Measurements from ENCODE around the gene IWS1. TPM values are rescaled to one million over a fixed set of nuclear protein-coding genes. Genes with fewer than 3 reads are reported as not detected.
"Not testable (repeated sequence)": the region's sequence is repeated elsewhere in the genome, so short reads cannot be mapped to it uniquely, and the experiment has no call there.

The IWS1 gene
- total RNA-seq, 4 donors from 2014 or later, result 8.5 to 47.4 (median 33.1) TPM

DNA sequence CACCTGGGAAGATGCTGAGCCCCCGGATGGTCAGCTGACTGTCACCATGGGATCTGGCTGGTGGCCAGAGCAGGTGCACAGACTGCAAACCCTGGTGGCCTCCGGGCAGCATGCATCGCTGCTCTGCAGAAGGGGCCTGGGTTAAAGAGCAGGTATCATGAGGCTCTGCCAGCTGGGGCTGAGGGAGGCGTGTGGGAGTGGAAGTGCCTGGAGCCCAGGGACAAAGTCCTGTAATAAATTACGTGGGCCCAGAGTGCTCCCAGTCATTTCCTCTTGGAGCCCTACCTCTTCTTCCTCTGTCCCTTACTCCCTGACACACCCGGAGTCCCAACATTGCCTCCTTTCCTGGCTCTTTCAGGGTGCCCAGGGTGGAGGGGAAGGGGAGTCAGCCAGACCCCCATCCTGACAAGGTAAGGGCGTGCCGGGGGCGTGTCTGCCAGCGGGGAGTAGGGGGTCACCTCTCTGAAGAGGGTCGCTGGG, 9.2 kb upstream of the IWS1 start, which contains the start of gene MYO7B:
Gene MYO7B (plus strand): TSS at position 262 of the 480 bp plus-strand sequence. CDS start 24,040 bp downstream, outside the sequence.
- intact Hi-C loops (cut with DNase I; ENCODE audit: low total_unique reads), result no loop called here
- TF ChIP-seq POLR2A (IDR thresholded peaks at IDR 0.05), result no peak
- TF ChIP-seq, protein P1, sequence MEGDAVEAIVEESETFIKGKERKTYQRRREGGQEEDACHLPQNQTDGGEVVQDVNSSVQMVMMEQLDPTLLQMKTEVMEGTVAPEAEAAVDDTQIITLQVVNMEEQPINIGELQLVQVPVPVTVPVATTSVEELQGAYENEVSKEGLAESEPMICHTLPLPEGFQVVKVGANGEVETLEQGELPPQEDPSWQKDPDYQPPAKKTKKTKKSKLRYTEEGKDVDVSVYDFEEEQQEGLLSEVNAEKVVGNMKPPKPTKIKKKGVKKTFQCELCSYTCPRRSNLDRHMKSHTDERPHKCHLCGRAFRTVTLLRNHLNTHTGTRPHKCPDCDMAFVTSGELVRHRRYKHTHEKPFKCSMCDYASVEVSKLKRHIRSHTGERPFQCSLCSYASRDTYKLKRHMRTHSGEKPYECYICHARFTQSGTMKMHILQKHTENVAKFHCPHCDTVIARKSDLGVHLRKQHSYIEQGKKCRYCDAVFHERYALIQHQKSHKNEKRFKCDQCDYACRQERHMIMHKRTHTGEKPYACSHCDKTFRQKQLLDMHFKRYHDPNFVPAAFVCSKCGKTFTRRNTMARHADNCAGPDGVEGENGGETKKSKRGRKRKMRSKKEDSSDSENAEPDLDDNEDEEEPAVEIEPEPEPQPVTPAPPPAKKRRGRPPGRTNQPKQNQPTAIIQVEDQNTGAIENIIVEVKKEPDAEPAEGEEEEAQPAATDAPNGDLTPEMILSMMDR (IDR thresholded peaks at IDR 0.05), result no peak
- Histone ChIP-seq H3K4me1 (no peaks in the 10 kb centered on the region), H3K27ac (no peak within 1 kb of the TSS), H3K4me3 (no peak within 1 kb of the TSS), H3K9me3 (no peaks in the 10 kb centered on the region), H3K36me3 (no peaks in the 10 kb centered on the region), H3K27me3 (no peaks in the 10 kb centered on the region)
- no peak for DNase-seq

DNA sequence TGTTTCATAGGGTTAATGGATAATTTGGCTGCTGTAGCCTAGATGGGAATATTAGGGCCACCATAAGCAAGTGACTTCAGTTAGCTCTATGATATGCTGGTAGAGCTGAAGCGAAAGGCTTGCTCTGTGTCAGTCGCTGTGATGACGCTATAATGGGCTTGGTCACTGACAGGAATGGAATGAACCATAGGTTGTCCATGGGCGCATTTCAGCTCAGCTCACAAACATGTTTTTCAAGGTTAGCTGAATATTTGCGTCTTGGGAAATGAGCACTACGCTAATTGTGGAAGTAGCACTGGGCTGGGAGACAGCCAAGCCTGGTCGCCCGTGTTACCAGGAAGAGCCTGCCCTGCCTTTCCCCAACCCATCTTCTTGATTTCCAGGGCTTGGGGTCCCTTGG, 6.0 kb upstream of the IWS1 start:
- Histone ChIP-seq H3K4me3 (no peak overlapping the region), H3K27me3 (no peaks in the 10 kb centered on the region), H3K27ac (no peak overlapping the region), H3K9me3 (no peaks in the 10 kb centered on the region), H3K36me3 (no peaks in the 10 kb centered on the region), H3K4me1 (no peaks in the 10 kb centered on the region)
- intact Hi-C loops (cut with DNase I; ENCODE audit: low total_unique reads), result no loop called here
- TF ChIP-seq, protein P1 (IDR thresholded peaks at IDR 0.05), result no peak
- TF ChIP-seq POLR2A (IDR thresholded peaks at IDR 0.05), result no peak
- no peak for DNase-seq

DNA sequence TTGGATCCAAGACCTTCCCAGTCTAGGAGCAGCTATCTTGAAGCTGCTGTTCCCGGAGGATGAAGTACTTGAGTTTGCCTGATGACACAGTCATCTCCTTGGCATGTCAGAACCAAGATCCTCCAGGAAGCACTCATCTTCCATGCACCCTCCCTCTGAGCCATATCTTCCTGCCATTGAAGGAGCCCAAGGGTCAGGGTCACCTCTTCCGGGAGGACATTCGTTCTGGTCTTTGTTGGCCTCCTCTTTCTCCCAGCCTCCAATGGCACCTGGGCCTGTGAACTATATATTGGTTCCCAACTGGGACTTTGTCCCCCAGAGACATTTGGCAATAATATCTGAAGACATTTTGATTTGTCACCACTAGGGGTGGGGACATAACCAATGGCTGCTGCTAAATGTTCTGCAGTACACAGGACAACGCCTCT, 4.9 kb upstream of the IWS1 start:
- no peak overlapping the region for H3K4me3 ChIP-seq
- H3K27me3 ChIP-seq, result no peaks in the 10 kb centered on the region
- intact Hi-C loops (cut with DNase I; ENCODE audit: low total_unique reads), result no loop called here
- DNase-seq, result no peak
- no peaks in the 10 kb centered on the region for H3K36me3 ChIP-seq
- no peaks in the 10 kb centered on the region for H3K9me3 ChIP-seq
- no peak for TF ChIP-seq POLR2A (IDR thresholded peaks at IDR 0.05)
- TF ChIP-seq, protein P1 (IDR thresholded peaks at IDR 0.05), result no peak
- no peak overlapping the region for H3K27ac ChIP-seq
- no peaks in the 10 kb centered on the region for H3K4me1 ChIP-seq

DNA sequence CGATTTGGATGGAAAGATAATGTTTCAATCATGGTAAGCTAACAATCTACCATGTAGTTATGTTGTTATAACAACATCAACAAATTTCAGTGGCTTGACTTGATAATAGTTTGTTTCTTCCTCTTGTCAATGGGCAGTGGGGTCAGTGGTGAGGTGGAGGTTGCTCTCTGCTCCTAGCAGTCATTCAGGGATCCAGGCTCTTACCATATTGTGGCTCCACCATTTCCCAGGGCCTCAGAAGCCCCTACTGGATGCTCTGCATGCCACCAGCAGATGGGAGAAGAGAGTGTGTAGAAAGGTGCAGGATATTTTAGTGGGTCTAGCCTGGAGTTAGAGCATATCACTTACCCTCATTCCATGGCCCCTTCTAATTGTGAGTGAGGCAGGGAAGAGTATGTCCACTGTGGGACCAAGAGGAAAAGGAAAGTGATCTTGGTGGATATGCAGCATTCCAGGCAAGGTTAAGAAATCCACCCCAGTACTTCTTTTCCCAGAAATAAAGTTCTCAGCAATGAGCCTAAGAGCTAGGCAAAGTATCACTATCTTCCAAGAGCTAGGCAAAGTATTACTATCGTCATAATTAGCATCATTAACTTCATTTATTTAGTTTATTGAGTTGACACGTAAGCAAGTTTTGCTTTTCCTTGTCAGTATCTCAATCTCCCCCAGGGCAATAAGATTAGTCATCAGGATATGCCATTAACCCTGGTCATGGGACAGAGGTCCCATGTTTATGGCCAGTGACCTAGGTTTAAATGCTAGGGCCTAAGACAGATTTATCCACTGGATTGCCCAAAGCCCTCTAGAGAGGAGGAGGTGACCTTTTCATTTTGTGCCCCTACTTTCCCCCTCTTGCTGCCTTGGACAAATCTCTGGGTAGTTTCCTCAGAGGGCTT, 4.2 kb upstream of the IWS1 start:
- H3K27ac ChIP-seq, result no peak overlapping the region
- no peaks in the 10 kb centered on the region for H3K9me3 ChIP-seq
- no peaks in the 10 kb centered on the region for H3K36me3 ChIP-seq
- H3K4me1 ChIP-seq, result no peaks in the 10 kb centered on the region
- intact Hi-C loops (cut with DNase I; ENCODE audit: low total_unique reads), result no loop called here
- TF ChIP-seq, protein P1 (IDR thresholded peaks at IDR 0.05), result no peak
- TF ChIP-seq POLR2A (IDR thresholded peaks at IDR 0.05), result no peak
- H3K4me3 ChIP-seq, result no peak overlapping the region
- DNase-seq, result no peak
- no peaks in the 10 kb centered on the region for H3K27me3 ChIP-seq

DNA sequence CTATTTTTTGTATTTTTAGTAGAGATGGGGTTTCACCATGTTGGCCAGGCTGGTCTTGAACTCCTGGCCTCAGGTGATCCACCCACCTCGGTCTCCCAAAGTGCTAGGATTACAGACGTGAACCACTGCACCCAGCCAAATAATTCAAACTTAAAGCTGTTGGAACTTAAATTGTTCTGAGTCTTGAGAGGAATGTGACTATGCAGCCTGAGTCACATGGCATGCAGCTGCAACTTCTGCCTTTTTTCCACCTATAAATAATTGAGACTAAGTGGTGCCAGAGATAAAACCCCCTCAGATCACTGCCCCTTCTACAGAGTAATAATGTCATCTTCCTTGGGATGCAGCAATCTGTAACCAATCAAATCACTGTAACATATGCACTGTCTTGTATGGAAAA, 3.1 kb upstream of the IWS1 start:
- DNase-seq; H3K4me3 ChIP-seq; H3K27ac ChIP-seq; H3K36me3 ChIP-seq; intact Hi-C loops (cut with DNase I; ENCODE audit: low total_unique reads); H3K4me1 ChIP-seq; H3K9me3 ChIP-seq; H3K27me3 ChIP-seq: not testable (repeated sequence)

Data from uterus (tissue), 4 donors.